GM15510 (cell line): ENCODE results near the gene SCN1B.

ENCODE experiments used
- POLR2A ChIP-seq: IDR thresholded peaks from 3 replicates; pipeline ENCODE4 v1.6.1; 2011; ENCODE audit warnings: borderline replicate concordance; ENCODE audit not compliant: insufficient read length; ENCODE audit errors: extremely low read depth

SCN1B gene

GRCh38 chr19:35026418-35026817 is 3.9 kb upstream of the SCN1B start:
- no peak for TF ChIP-seq POLR2A

DNA sequence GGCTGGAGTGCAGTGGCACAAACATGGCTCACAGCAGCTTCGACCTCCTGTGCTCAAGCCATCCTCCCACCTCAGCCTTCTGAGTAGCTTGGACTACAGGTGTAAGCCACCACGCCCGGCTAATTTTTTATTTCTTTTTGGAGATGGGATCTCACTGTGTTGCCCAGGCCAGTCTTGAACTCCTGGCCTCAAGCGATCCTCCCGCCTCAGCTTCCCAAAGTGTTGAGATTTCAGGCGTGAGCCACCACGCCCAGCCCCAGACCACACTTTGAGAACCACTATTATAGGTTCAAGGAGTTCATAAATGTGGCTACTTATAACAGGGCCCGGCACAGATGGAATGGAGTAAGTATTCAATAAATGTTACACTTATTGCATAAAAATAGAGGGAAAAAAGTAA is 3.3 kb upstream of the SCN1B start:
- TF ChIP-seq POLR2A = no peak

GRCh38 chr19:35027851-35028599 is 2.2 kb upstream of the SCN1B start:
- no peak for TF ChIP-seq POLR2A

DNA sequence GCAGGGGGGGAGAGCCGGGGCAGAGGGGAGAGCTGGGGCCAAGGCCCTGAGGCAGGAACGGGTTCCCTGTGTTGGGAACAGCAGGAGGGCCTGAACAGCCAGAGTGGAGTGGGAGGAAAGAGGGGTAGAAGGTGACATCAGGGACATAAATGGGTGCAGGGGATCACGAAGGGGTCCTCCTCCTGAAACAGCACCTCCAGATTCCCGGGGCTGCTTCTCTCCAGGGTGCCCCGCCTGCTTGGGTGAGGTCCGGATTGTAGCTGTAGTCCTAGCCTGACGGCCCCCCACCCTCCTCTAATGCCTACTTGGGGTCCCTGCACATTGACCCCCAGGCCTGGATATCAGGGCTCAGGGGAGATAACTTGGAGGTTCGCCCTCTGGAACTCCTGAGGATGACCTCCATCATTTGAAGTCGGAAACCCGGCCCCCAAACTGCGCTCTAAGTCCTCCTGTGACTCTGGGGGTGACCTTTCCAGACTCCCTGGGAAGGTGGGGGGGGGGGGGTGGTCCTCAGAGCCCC is 473 bp upstream of the SCN1B start:
- no peak for TF ChIP-seq POLR2A

GRCh38 chr19:35031072-35031881 is 1.0 kb downstream of the SCN1B start:
- TF ChIP-seq POLR2A = no peak

DNA sequence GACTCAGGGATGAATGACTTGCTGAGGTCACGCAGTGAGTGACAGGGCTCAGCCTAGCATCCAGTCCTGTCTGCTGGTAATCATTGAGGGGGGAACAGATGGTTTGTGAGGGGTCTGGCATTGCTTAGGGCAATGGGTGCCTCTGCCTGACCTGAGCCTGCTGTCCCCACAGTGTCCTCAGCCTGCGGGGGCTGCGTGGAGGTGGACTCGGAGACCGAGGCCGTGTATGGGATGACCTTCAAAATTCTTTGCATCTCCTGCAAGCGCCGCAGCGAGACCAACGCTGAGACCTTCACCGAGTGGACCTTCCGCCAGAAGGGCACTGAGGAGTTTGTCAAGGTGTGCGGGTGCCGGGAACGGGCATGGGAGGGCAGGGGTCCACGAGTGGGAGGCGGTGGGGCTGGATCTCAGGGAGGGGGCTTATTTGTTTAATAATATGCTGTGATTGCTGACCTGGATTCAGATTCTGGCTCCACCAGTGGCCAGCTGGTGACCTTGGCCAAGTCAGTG is 2.1 kb downstream of the SCN1B start:
- TF ChIP-seq POLR2A = no peak

GRCh38 chr19:35033067-35034004 is 3.1 kb downstream of the SCN1B start:
- TF ChIP-seq POLR2A = no peak

DNA sequence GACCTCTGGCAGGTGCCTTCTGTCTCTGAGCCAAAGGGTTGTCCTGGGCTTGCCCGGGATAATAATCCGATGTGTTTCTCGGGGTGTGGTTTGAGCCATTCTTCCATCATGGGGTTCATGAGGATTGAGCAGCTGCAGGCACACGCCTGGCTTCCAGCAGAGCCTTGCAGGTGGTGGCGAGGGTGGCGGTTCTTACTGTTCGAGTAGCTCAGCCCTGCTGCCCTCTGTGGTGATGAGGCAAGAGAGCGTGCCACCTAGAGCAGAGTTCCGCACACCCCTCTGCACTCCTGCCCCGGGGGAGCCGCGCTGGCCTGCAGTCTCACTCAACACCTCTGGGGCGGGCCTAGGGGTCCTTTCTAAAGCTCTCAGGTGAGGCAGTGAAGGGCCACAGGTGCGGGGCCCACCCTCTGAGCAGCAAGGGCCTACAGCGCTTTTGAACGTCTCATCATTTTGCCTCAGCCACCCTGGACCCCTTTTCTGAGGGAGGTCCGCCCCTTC is 3.8 kb downstream of the SCN1B start:
- TF ChIP-seq POLR2A = no peak

DNA sequence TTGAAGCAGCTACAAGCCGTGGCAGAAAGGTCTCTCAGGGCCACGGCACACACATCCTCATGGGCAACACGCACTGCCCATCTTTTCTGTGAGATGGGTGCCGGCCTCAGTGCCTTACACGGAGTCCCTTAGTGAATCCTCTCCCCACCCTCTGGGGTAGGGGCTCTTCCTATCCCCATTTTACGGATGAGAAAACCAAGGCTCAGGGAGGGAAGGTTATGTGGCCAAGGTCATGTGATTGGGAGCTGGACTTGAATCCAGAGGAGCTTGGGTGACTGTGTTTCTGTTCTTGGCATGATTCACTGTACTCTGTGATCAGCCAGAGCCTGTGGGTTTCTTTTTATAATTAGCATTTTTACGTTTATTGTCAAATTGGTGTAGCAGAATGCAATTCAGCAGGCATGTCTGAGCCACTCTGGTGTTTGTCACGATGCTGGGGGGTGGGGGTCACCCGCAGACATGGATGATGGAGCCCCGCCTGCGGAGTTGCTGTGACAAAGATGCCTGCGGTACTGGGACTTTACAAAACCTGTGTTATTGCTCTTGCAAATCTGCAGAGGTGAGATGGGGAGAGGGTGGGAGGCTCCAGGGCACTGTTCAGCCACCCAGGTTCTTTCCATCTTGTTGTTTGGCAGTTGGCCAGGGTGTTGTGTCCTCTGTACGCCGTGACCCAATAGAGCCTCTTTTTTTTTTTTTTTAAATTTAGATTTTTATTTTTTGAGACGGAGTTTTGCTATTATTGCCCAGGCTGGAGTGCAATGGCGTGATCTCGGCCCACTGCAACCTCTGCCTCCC is 4.5 kb downstream of the SCN1B start:
- no peak for TF ChIP-seq POLR2A

GRCh38 chr19:35037716-35038622 is 7.7 kb downstream of the SCN1B start:
- TF ChIP-seq POLR2A = no peak

- TF ChIP-seq POLR2A = no peak
Measured at GRCh38 chr19:35038623-35039512, 8.6 kb downstream of the SCN1B start.
